K562 (cell line): Measurements from ENCODE around the gene CYFIP2. TPM values are rescaled to one million over a fixed set of nuclear protein-coding genes. Genes with fewer than 3 reads are reported as not detected.

Experiments
- ATAC-seq: fragments of 200-7000 bp; cut with Tn5 transposase; 3 replicates; pipeline ENCODE4 v1.9.1; 2020; ENCODE audit warnings: moderate library complexity
- BruUV-seq: library from RNA; stranded (reverse); fragments of 400-500 nt; replicated peaks from 2 replicates; lab custom pipeline; 2021; lab: Mats Ljungman, UMichigan
- CTCF ChIA-PET: fragments of 300-600 bp; formaldehyde crosslinking; extraction: SDS; loops from one replicate; lab custom pipeline; 2021; ENCODE audit warnings: low intra/inter-chr PET ratio; lab: Yijun Ruan, JAX
- POLR2A ChIA-PET: fragments of 300-600, 350-650 bp; sonication (Branson Sonifier 250); formaldehyde crosslinking; extraction: SDS; loops from one replicate; lab custom pipeline; 2021; ENCODE audit warnings: antibody characterized with exemption, inconsistent platforms; lab: Yijun Ruan, JAX
- DNase-seq, 4 experiments: peaks; one replicate each; pipeline versions ENCODE4 v3.0.0 to v3.0.0-alpha.2; 2011 to 2018; ENCODE audit warnings: low spot score in 3 of 4, mixed read lengths in 3 of 4; ENCODE audit errors: extremely low read depth in 1 of 4
- FAIRE-seq: peaks from 2 replicates; lab custom pipeline; 2011; peaks lifted over from hg19 to GRCh38; lab: Jason Lieb, UNC
- H2AFZ ChIP-seq: 2 replicates; pipeline ENCODE4 v1.6.0; 2011; ENCODE audit warnings: low read depth, low read length, control low read depth, inconsistent platforms
- H3K27ac ChIP-seq: fragments of 200-600 bp; 3 replicates; pipeline ENCODE4 v1.8.0; 2011; ENCODE audit warnings: low read depth, mild to moderate bottlenecking, control low read depth, inconsistent platforms, low read length, moderate library complexity, mixed read lengths; ENCODE audit errors: extremely low read depth
- H3K27me3 ChIP-seq, 2 experiments: fragments of 300-600 bp in 1 of 2; 2 replicates in 1 of 2; 3 replicates in 1 of 2; pipeline versions ENCODE4 v1.6.0 to v1.8.0; 2011; ENCODE audit warnings: inconsistent platforms in 2 of 2, low read length in 2 of 2, mild to moderate bottlenecking in 1 of 2, mixed read lengths in 1 of 2, moderate library complexity in 1 of 2; ENCODE audit not compliant: control insufficient read depth in 2 of 2, insufficient read depth in 2 of 2
- H3K36me3 ChIP-seq: fragments of 300-600 bp; 3 replicates; pipeline ENCODE4 v1.8.0; 2011; ENCODE audit warnings: mild to moderate bottlenecking, low read length, inconsistent platforms; ENCODE audit not compliant: control insufficient read depth, insufficient read depth
- H3K4me1 ChIP-seq, 2 experiments: fragments of 200-600 bp in 1 of 2; replicated peaks in 1 of 2; 2 replicates in 1 of 2; 3 replicates in 1 of 2; pipeline versions ENCODE4 v1.5.1 to v1.8.0; 2011; ENCODE audit warnings: inconsistent platforms in 2 of 2, low read length in 2 of 2, mild to moderate bottlenecking in 1 of 2, mixed read lengths in 1 of 2, moderate library complexity in 1 of 2; ENCODE audit not compliant: control insufficient read depth in 2 of 2, insufficient read depth in 2 of 2
- H3K4me2 ChIP-seq: 2 replicates; pipeline ENCODE4 v1.6.1; 2011; ENCODE audit warnings: low read length, control low read depth, inconsistent platforms, mixed read lengths; ENCODE audit not compliant: insufficient read depth
- H3K4me3 ChIP-seq: fragments of 200-600 bp; sonication (generic), shearing (Covaris generic); 2 replicates; pipeline ENCODE4 v1.5.1; 2016; ENCODE audit warnings: control low read depth, inconsistent platforms
- H3K79me2 ChIP-seq: fragments of 200-600 bp; 3 replicates; pipeline ENCODE4 v1.8.0; 2011; ENCODE audit warnings: low read length, inconsistent platforms; ENCODE audit not compliant: control insufficient read depth, insufficient read depth
- H3K9ac ChIP-seq, 2 experiments: 2 replicates each; pipeline versions ENCODE4 v1.6.0 to v1.6.1; 2011; ENCODE audit warnings: low read depth in 2 of 2, low read length in 2 of 2, control low read depth in 1 of 2, inconsistent platforms in 1 of 2, mild to moderate bottlenecking in 1 of 2, mixed read lengths in 1 of 2; ENCODE audit not compliant: insufficient read depth in 1 of 2
- H3K9me1 ChIP-seq: one replicate; pipeline ENCODE4 v1.6.0; 2011; ENCODE audit warnings: inconsistent platforms, mild to moderate bottlenecking, low read length, moderate library complexity; ENCODE audit not compliant: control insufficient read depth, insufficient read depth
- H3K9me3 ChIP-seq: replicated peaks from 2 replicates; pipeline ENCODE4 v1.5.1; 2011; ENCODE audit warnings: low read depth, low read length, inconsistent platforms; ENCODE audit not compliant: control insufficient read depth, insufficient read depth
- H4K20me1 ChIP-seq: replicated peaks from 2 replicates; pipeline ENCODE4 v1.6.1; 2011; ENCODE audit warnings: low read length, inconsistent platforms, mixed read lengths; ENCODE audit not compliant: control insufficient read depth, insufficient read depth
- FOXK2 ChIP-seq, 2 experiments: fragments of 450-650 bp; IDR thresholded peaks in 1 of 2; conservative IDR thresholded peaks in 1 of 2; 2 replicates each; pipeline ENCODE4 v1.6.1; 2016; ENCODE audit warnings: low read depth in 2 of 2, mild to moderate bottlenecking in 1 of 2
- FOXO4 ChIP-seq: fragments of 450-650 bp; formaldehyde crosslinking; IDR thresholded peaks from 2 replicates; pipeline ENCODE4 v1.4.0; 2020; ENCODE audit warnings: mild to moderate bottlenecking, moderate library complexity
- HDAC3 ChIP-seq: fragments of 450-650 bp; IDR thresholded peaks from 2 replicates; pipeline ENCODE4 v1.6.1; 2018; ENCODE audit warnings: borderline replicate concordance, mild to moderate bottlenecking, moderate library complexity; ENCODE audit not compliant: partially characterized antibody
- HMBOX1 ChIP-seq: sonication (generic); IDR thresholded peaks from 2 replicates; pipeline ENCODE4 v1.6.1; 2016
- MAFF ChIP-seq: IDR thresholded peaks from 2 replicates; pipeline ENCODE4 v1.6.1; 2012; ENCODE audit warnings: low read length, improper control_type of control experiment
- SRSF3 ChIP-seq: fragments of 200-400 bp; formaldehyde crosslinking; IDR thresholded peaks from 2 replicates; pipeline ENCODE4 v1.6.1; 2016; ENCODE audit warnings: mild to moderate bottlenecking, low read length, moderate library complexity; ENCODE audit not compliant: insufficient read depth
- THRA ChIP-seq: fragments of 450-650 bp; IDR thresholded peaks from 2 replicates; pipeline ENCODE4 v1.6.1; 2017; ENCODE audit warnings: mild to moderate bottlenecking, moderate library complexity
- XRCC3 ChIP-seq: fragments of 450-650 bp; IDR thresholded peaks from 2 replicates; pipeline ENCODE4 v1.6.1; 2017; ENCODE audit warnings: mild to moderate bottlenecking, moderate library complexity
- ZBTB34 ChIP-seq: fragments of 250-450 bp; sonication (Bioruptor Pico); IDR thresholded peaks from 2 replicates; pipeline ENCODE4 v1.8.0; 2021; ENCODE audit warnings: mild to moderate bottlenecking, moderate library complexity
- ZBTB5 ChIP-seq: fragments of 450-650 bp; IDR thresholded peaks from 2 replicates; pipeline ENCODE4 v1.6.1; 2017; ENCODE audit warnings: antibody characterized with exemption
- ZNF124 ChIP-seq: sonication (generic); formaldehyde crosslinking; IDR thresholded peaks from 2 replicates; pipeline ENCODE4 v1.8.1; 2022; ENCODE audit warnings: missing genetic modification reagents
- ZNF232 ChIP-seq: sonication (generic); formaldehyde crosslinking; IDR thresholded peaks from 2 replicates; pipeline ENCODE4 v1.8.0; 2022; ENCODE audit warnings: mild to moderate bottlenecking, missing genetic modification reagents
- ZNF561 ChIP-seq: fragments of 450-650 bp; formaldehyde crosslinking; conservative IDR thresholded peaks from 2 replicates; pipeline ENCODE4 v1.4.0; 2020; ENCODE audit warnings: mild to moderate bottlenecking, moderate library complexity
- ZNF780A ChIP-seq: fragments of 250-450 bp; sonication (Bioruptor Pico); IDR thresholded peaks from 2 replicates; pipeline ENCODE4 v1.5.0; 2021; ENCODE audit warnings: mild to moderate bottlenecking
- WGBS: fragments of 100-300 bp; shearing (Covaris generic); methylation state at CpG from one replicate; pipeline ENCODE4 v1.1.6; 2016; ENCODE audit warnings: low coverage, mixed read lengths; ENCODE audit not compliant: insufficient coverage; ENCODE audit errors: missing lambda C conversion rate; 5-methylcytosine and 5-hydroxymethylcytosine counted together
- in situ Hi-C: fragments of 300-500 bp; cut with MboI; formaldehyde crosslinking; loops from 4 replicates; pipeline ENCODE4 v1.15.0; 2018; ENCODE audit warnings: inconsistent platforms, mixed read lengths
- intact Hi-C: fragments of 100-400 bp; cut with micrococcal nuclease; formaldehyde crosslinking; loops from 2 replicates; pipeline ENCODE4 v1.14.2; 2022
- polyA plus RNA-seq, 8 experiments: library from polyadenylated mRNA; depleted of rRNA in 4 of 8; stranded (reverse) in 5 of 8; unstranded in 3 of 8; fragments of >200 nt; fragmentation: Nextera tagmentation in 2 of 8; fragmentation: Illumina TruSeq in 1 of 8; extraction: Ambion mirVana in 2 of 8; extraction: Trizol in 1 of 8; gene quantifications; 2 replicates each; pipeline versions ENCODE4 v1.2.1 to v1.2.3, GENCODE V29; 2011 to 2014; ENCODE audit warnings: inconsistent platforms in 1 of 8, missing spikeins in 1 of 8
- total RNA-seq, 7 experiments: library from RNA; depleted of rRNA in 6 of 7; stranded (reverse); fragments of >200 nt in 6 of 7; fragmentation: Illumina TruSeq in 2 of 7; extraction: Trizol in 2 of 7; gene quantifications; 2 replicates each; pipeline versions ENCODE4 v1.2.1 to v1.2.3, GENCODE V29; 2011 to 2021; ENCODE audit warnings: low replicate concordance in 1 of 7

CYFIP2 gene
- total and polyA plus RNA-seq, 9 of the 15 experiments (the other 6 are each of a cell fraction or from before 2014, with no cell fraction given), result 0.76 to 2.9 (median 1.4) TPM; not detected in 1

GRCh38 chr5:157390133-157390532, 124.2 kb downstream of the CYFIP2 start:
- no peak for FAIRE-seq
- no peak overlapping the region for H3K4me3 ChIP-seq
- intact Hi-C loops, result no loop called here
- TF ChIP-seq ZBTB5 (no peak), ZNF561 (CRISPR knock-in tag) (no peak), HDAC3 (no peak), FOXO4 (CRISPR knock-in tag) (no peak), THRA (no peak), FOXK2 (conservative IDR thresholded peaks at IDR 0.05 in 1 of 2, IDR thresholded peaks at IDR 0.05 in 1 of 2; ENCODE audit: low read depth in 2 of 2) (no peak), XRCC3 (no peak), ZNF232 (CRISPR knock-in tag) (no peak), ZNF780A (no peak), HMBOX1 (no peak), ZNF124 (CRISPR knock-in tag) (no peak), SRSF3 (no peak), ZBTB34 (no peak), MAFF (no peak)

More at GRCh38 chr5:157390133-157390532, 124.2 kb downstream of the CYFIP2 start:
- Histone ChIP-seq H3K9ac (no peak overlapping the region), H3K9me3 (no peaks in the 10 kb centered on the region), H3K4me2 (no peak overlapping the region), H3K27ac (no peak overlapping the region), H3K9me1 (no peaks in the 10 kb centered on the region), H3K36me3 (no peaks in the 10 kb centered on the region), H3K79me2 (no peaks in the 10 kb centered on the region), H4K20me1 (no peaks in the 10 kb centered on the region), H3K27me3 (peaks cover 1 to 15% of the 10 kb centered on the region in 2 experiments; a peak in 4 of 5 replicates), H3K4me1 (no peaks in the 10 kb centered on the region), H2AFZ (no peak overlapping the region)
- DNase-seq, result no peak
- no peak for ATAC-seq
- POLR2A ChIA-PET, result interaction anchor here (0.6 to 1.0 kb wide), 3 partner anchors 11 to 338 kb away, joined by 3 to 4 read pairs (median 3); no protein-coding TSS in a partner anchor
- CTCF ChIA-PET, result no interaction called here
- in situ Hi-C loops, result no loop called here
- no TSS peak for BruUV-seq
- 14% methylated on average over 4 of the region's 5 CpGs for WGBS
